MV-4-11 (cell line): Measurements from ENCODE around the gene SUSD1.
"Not testable (repeated sequence)": the region's sequence is repeated elsewhere in the genome, so short reads cannot be mapped to it uniquely, and the experiment has no call there.

Experiments used
- DNase-seq: peaks from one replicate; lab custom pipeline; 2025; lab: John Stamatoyannopoulos, UW

Gene SUSD1

GRCh38 chr9:112174965-112175795 lies at the start of gene SUSD1:
Gene SUSD1 (minus strand): TSS chr9:112175297. CDS start chr9:112175235, 62 bp downstream.
- peak; percentile 12 for DNase-seq

GRCh38 chr9:112224401-112225289 lies 49.5 kb upstream of the SUSD1 start:
- DNase-seq: peak; percentile 54

- DNase-seq: no peak
These were observed 43.8 kb upstream of the SUSD1 start for GRCh38 chr9:112218908-112219307.

- no peak for DNase-seq
These were observed 37.8 kb upstream of the SUSD1 start for GRCh38 chr9:112212926-112213325.

- no peak for DNase-seq
These were observed 32.4 kb upstream of the SUSD1 start for GRCh38 chr9:112207451-112207850.

GRCh38 chr9:112203536-112203935 lies 28.4 kb upstream of the SUSD1 start:
- DNase-seq: no peak

GRCh38 chr9:112200711-112201110 lies 25.6 kb upstream of the SUSD1 start:
- no peak for DNase-seq

DNA sequence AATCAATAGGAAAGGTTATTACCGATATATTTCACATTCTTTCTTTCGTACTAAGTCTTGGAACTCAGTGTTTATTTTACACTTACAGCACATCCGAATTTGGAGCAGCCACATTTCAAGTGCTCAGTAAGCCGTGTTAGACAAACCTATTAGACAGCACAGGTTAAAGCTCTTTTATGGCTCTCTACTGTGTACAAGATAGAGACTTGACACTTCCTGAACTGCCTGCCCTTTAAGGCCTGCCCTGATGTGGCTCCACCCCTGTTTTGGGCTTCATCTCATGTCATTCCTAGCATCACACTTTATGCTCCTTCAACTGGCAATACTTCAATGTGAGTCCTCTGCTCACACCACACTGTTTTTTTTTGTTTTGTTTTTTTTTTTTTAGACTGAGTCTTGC lies 23.5 kb upstream of the SUSD1 start:
- DNase-seq: no peak

GRCh38 chr9:112194969-112195431 lies 19.9 kb upstream of the SUSD1 start:
- peak; percentile 80 for DNase-seq

DNA sequence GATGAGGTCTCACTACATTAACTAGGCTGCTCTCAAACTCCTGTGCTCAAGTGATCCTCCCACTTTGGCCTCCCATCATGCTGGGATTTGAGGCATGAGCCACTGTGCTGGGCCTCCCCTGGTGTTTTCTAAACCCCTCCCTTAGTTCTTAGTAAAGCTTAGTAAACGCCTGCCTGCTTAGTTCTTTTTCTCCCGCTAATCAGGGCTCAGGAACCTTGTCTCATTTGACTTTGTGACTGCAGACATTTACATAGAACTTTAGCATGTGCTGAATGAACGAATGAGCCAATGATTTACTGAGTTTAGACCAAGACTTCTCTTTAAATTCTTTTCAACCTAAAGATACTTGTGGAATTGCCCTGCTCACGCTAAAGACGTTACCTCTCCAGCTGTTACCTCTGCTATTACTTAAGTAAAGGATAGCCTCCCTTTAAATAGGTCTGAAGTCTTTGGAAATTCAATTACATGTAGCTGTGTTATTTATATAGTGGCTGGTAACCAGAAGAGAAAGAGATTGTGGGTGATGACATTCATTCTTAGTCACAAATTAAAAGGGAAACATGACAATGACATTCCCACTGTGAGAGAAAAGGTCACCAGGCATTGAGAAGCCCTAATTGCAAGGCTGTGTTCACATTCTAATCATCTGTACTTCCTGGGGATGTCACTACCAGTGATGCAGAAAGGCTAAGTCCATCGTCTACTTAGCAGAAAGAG lies 18.6 kb upstream of the SUSD1 start:
- DNase-seq: peak; percentile 43

DNA sequence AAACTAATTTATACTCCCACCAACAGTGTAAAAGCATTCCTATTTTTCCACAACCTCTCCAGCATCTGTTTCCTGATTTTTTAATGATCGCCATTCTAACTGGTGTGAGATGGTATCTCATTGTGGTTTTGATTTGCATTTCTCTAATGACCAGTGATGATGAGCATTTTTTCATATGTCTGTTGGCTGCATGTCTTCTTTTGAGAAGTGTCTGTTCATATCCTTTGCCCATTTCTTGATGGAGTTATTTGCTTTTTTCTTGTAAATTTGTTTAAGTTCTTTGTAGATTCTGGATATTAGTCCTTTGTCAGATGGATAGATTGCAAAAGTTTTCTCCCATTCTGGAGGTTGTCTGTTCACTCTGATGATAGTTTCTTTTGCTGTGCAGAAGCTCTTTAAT lies 15.2 kb upstream of the SUSD1 start:
- not testable (repeated sequence) for DNase-seq

DNA sequence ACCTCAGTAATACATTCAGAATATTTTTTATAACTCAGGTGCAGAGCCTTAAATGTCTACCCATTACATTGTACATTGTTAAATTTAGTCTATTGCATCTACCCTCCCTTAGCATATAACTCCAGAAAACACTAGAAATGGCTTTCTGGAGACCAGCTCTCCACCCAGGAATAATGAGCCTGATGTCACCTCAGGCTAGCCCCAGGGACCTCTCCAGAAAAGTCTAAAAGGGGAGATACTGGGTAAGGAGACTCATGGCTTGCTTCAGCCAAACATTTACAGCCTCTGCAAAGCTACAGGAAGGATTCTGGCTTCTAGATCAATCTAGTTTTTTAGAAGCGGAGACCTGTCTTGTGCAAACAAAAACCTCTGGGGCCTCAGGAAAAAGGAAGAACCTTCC lies 13.8 kb upstream of the SUSD1 start:
- DNase-seq: no peak

GRCh38 chr9:112187404-112187803 lies 12.3 kb upstream of the SUSD1 start:
- no peak for DNase-seq

DNA sequence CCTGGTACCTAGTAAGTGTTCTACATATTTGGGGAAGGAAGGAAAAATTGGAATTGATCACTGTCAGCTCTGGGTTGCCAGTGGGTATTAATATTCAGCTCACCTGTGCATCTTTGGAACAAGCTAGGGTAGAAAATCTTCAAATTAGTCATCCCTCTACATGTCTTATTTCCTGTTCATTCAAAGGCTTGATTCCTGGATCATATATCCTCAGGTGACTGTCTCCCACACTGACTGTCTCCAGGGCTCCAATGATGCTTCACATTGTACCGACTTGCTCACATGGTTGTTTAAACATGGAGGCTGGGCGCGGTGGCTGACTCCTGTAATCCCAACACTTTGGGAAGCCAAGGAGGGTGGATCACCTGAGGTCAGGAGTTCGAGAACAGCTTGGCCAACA lies 11.6 kb upstream of the SUSD1 start:
- DNase-seq: no peak

- DNase-seq: no peak
These were observed 9.8 kb upstream of the SUSD1 start for GRCh38 chr9:112184946-112185345.

DNA sequence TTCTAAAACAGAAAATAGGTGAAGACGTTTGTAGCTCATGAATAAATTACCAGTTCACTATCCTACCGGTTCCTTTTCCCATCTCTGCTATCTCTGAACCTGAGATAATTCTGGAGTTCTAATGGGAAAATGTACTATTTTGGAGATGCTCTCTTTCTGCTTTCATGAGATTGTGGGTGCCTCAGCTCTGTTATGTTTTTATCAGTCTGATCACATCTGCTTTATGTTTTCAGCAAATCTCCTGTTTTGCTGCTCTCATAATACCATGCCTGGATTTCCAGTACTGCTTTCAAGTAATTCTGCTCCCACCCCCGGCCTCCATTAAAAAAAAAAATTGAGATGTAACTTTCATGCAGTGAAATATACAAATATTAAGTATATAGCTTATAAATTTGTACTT lies 9.1 kb upstream of the SUSD1 start:
- DNase-seq: no peak

- DNase-seq: peak; percentile 47
These were observed 5.3 kb upstream of the SUSD1 start for GRCh38 chr9:112180387-112180881.

- no peak for DNase-seq
These were observed 4.7 kb upstream of the SUSD1 start for GRCh38 chr9:112179816-112180215.

DNA sequence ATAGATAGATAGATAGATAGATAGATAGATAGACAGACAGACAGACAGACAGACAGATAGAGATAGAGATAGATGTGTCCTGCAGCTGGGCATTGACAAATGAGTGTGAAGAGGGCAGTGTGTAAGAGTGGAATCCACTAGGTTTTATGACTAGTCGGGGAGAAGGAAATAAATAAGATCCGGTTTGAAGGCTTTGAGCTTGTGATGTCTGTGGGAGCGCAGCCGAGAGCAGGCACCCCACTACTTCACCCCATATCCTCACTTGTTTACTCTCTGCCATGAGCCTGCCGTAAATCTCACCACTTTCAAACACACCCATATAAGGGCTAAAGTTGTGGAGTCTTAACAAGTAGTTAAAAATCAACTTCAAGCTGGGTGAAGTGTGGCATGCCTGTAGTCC lies 1.4 kb upstream of the SUSD1 start:
- DNase-seq: no peak

DNA sequence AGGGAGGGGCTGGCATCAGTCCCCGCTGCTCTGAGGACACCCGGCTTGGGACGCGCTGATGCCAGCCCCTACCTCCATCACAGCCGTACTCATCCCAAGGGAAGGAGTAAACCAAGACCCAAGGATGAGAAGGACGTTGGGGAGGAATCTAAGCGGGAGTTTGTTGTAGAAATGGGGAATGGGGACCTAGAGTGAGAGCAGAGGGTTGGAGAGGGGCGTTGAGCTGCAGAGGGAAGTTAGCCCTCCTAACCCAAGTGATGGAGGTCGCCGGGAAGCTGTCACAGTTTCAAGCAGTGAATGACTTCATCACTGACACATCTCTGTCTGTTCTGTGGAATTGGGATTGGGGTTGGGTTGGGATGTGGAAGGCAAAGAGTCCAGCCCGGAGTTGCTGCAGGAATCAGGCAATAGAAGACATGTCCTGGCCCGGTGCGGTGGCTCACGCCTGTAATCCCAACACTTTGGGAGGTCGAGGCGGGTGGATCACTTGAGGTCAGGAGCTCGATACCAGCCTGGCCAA lies 759 bp upstream of the SUSD1 start:
- DNase-seq: no peak

DNA sequence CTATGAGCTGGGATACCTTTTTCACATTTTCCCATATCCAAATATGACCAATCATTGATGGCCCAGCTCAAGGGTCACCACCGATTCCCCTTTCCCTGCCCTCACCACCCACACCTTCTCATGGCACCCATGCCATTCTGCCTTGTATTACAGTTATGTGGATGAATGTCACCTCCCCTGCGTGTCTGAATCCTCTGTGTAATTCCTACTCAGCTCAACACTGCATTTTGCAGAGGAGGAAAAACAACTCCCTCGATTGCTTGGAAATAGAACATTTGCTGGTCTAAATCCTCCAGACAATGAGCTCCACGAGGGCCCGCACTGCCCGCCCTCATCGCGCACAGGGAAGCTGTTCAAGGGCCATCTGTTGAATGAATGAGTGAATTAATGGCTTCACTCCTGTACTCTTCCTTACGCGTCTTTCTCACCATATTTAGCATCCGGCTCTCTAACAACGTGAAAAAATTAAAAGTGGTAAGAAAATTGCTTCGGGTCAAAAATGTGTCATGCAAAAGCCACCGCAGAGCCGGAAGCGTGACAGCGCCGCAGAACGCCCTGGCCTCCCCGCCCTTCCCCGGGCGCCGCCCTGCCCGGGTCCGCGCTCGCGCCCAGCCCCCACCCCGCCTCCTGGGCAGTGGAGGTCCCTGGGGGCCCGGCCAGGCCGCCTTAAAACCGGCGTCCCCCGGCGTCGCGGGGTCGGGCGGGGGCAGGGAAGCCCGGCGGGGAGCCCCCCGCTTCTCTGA lies 704 bp downstream of the SUSD1 start:
- peak; percentile 85 for DNase-seq
